Neural progenitor cell (in vitro differentiated cells): ENCODE results near the gene C2CD3. TPM values are rescaled to one million over a fixed set of nuclear protein-coding genes. Genes with fewer than 3 reads are reported as not detected.

Experiments used
- DNase-seq: peaks from one replicate; pipeline ENCODE4 v3.0.0-alpha.2; 2016; ENCODE audit warnings: low spot score
- H2AFZ ChIP-seq: fragments of 200-600 bp; sonication (generic); replicated peaks from 2 replicates; pipeline ENCODE4 v1.6.1; 2016; ENCODE audit warnings: antibody characterized with exemption
- H3F3A ChIP-seq: fragments of 200-600 bp; sonication (generic); 2 replicates; pipeline ENCODE4 v1.6.1; 2016; ENCODE audit warnings: antibody characterized with exemption, low read depth
- H3K27ac ChIP-seq: fragments of 200-600 bp; sonication (generic); 2 replicates; pipeline ENCODE4 v1.5.1; 2016; ENCODE audit warnings: mild to moderate bottlenecking
- H3K27me3 ChIP-seq: fragments of 200-600 bp; sonication (generic); 2 replicates; pipeline ENCODE4 v1.6.1; 2016; ENCODE audit warnings: mild to moderate bottlenecking, moderate library complexity
- H3K36me3 ChIP-seq: fragments of 200-600 bp; sonication (generic); 2 replicates; pipeline ENCODE4 v1.5.1; 2016
- H3K4me1 ChIP-seq: fragments of 200-600 bp; sonication (generic); 2 replicates; pipeline ENCODE4 v1.6.1; 2016; ENCODE audit warnings: mixed run types
- H3K4me2 ChIP-seq: fragments of 200-600 bp; sonication (generic); 2 replicates; pipeline ENCODE4 v1.6.1; 2016
- H3K4me3 ChIP-seq: fragments of 200-600 bp; sonication (generic); 2 replicates; pipeline ENCODE4 v1.5.1; 2016
- H3K79me2 ChIP-seq: fragments of 200-600 bp; sonication (generic); 2 replicates; pipeline ENCODE4 v1.6.1; 2016; ENCODE audit warnings: low read depth
- H3K9ac ChIP-seq: fragments of 200-600 bp; sonication (generic); 2 replicates; pipeline ENCODE4 v1.6.1; 2016
- H3K9me3 ChIP-seq: fragments of 200-600 bp; sonication (generic); 2 replicates; pipeline ENCODE4 v1.5.1; 2016; ENCODE audit warnings: low read depth
- H4K20me1 ChIP-seq: fragments of 200-600 bp; sonication (generic); 2 replicates; pipeline ENCODE4 v1.6.1; 2016; ENCODE audit warnings: low read depth
- H3K27ac Mint-ChIP-seq: 3 replicates; pipeline ENCODE4 v1.8.0; 2021; ENCODE audit warnings: mixed read lengths
- H3K27me3 Mint-ChIP-seq: 2 replicates; pipeline ENCODE4 v1.8.0; 2022; ENCODE audit warnings: low read depth, mild to moderate bottlenecking, inconsistent platforms, moderate library complexity, mixed read lengths; ENCODE audit not compliant: insufficient read depth
- H3K36me3 Mint-ChIP-seq: 3 replicates; pipeline ENCODE4 v1.8.0; 2021; ENCODE audit warnings: mixed read lengths
- H3K4me1 Mint-ChIP-seq: 3 replicates; pipeline ENCODE4 v1.8.0; 2021; ENCODE audit warnings: mixed read lengths
- H3K4me3 Mint-ChIP-seq: 3 replicates; pipeline ENCODE4 v1.8.0; 2021; ENCODE audit warnings: mild to moderate bottlenecking, moderate library complexity, mixed read lengths
- H3K9me3 Mint-ChIP-seq: 3 replicates; pipeline ENCODE4 v1.8.0; 2020; ENCODE audit warnings: mixed read lengths
- CTCF ChIP-seq: fragments of 200-600 bp; sonication (generic); IDR thresholded peaks from 2 replicates; pipeline ENCODE4 v1.5.1; 2017; ENCODE audit warnings: antibody characterized with exemption, mild to moderate bottlenecking
- EZH2 ChIP-seq: fragments of 200-600 bp; sonication (generic); IDR thresholded peaks from 2 replicates; pipeline ENCODE4 v1.6.1; 2017; ENCODE audit warnings: antibody characterized with exemption, mild to moderate bottlenecking, moderate library complexity
- EZH2phosphoT487 ChIP-seq: fragments of 200-600 bp; sonication (generic); IDR thresholded peaks from 2 replicates; pipeline ENCODE4 v1.6.1; 2017; ENCODE audit warnings: antibody characterized with exemption
- total RNA-seq: library from RNA; depleted of rRNA; stranded (reverse); fragments of >200 nt; gene quantifications from 2 replicates; pipeline ENCODE4 v1.2.3, GENCODE V29; 2015; ENCODE audit warnings: low replicate concordance

C2CD3 gene
- total RNA-seq, 1 donor from 2014 or later = 19.6 TPM

GRCh38 chr11:74004046-74004695 lies 166.6 kb downstream of the C2CD3 start:
- Histone ChIP-seq H3K79me2 (no peaks in the 10 kb centered on the region), H3K9ac (no peak overlapping the region), H3K36me3 (no peaks in the 10 kb centered on the region), H3K27me3 (no peaks in the 10 kb centered on the region), H3K4me2 (no peak overlapping the region), H2AFZ (no peak overlapping the region), H3K9me3 (no peaks in the 10 kb centered on the region), H3F3A (no peaks in the 10 kb centered on the region), H3K4me3 (no peak overlapping the region), H4K20me1 (no peaks in the 10 kb centered on the region), H3K27ac (no peak overlapping the region), H3K4me1 (no peaks in the 10 kb centered on the region)
- DNase-seq = no peak
- peaks cover 7% of the 10 kb centered on the region for H3K27me3 Mint-ChIP-seq
- no peak overlapping the region for H3K27ac Mint-ChIP-seq
- H3K4me3 Mint-ChIP-seq = no peak overlapping the region
- peaks cover 9% of the 10 kb centered on the region for H3K36me3 Mint-ChIP-seq
- H3K9me3 Mint-ChIP-seq = no peaks in the 10 kb centered on the region
- no peak for TF ChIP-seq EZH2
- TF ChIP-seq EZH2phosphoT487 = no peak
- TF ChIP-seq CTCF = no peak
- H3K4me1 Mint-ChIP-seq = peaks cover 2% of the 10 kb centered on the region

GRCh38 chr11:74002832-74003231 lies 168.0 kb downstream of the C2CD3 start:
- no peaks in the 10 kb centered on the region for H3K79me2 ChIP-seq
- peaks cover 4% of the 10 kb centered on the region for H3K27me3 Mint-ChIP-seq
- no peak for TF ChIP-seq CTCF
- no peak for TF ChIP-seq EZH2phosphoT487
- no peak for TF ChIP-seq EZH2
- H4K20me1 ChIP-seq = no peaks in the 10 kb centered on the region
- H2AFZ ChIP-seq = no peak overlapping the region
- H3K4me2 ChIP-seq = no peak overlapping the region
- no peak overlapping the region for H3K9ac ChIP-seq
- peaks cover 2% of the 10 kb centered on the region for H3K4me1 Mint-ChIP-seq
- H3K4me1 ChIP-seq = no peaks in the 10 kb centered on the region
- H3K27ac ChIP-seq = no peak overlapping the region
- DNase-seq = no peak
- no peaks in the 10 kb centered on the region for H3F3A ChIP-seq
- H3K27ac Mint-ChIP-seq = no peak overlapping the region
- H3K9me3 Mint-ChIP-seq = no peaks in the 10 kb centered on the region
- H3K36me3 Mint-ChIP-seq = peaks cover 9% of the 10 kb centered on the region
- no peaks in the 10 kb centered on the region for H3K27me3 ChIP-seq
- no peak overlapping the region for H3K4me3 Mint-ChIP-seq
- no peak overlapping the region for H3K4me3 ChIP-seq
- no peaks in the 10 kb centered on the region for H3K36me3 ChIP-seq
- no peaks in the 10 kb centered on the region for H3K9me3 ChIP-seq

- Histone ChIP-seq H3K27ac (no peak overlapping the region), H4K20me1 (no peaks in the 10 kb centered on the region), H3K9ac (no peak overlapping the region), H3K4me2 (no peak overlapping the region), H2AFZ (no peak overlapping the region), H3K4me1 (no peaks in the 10 kb centered on the region), H3K79me2 (no peaks in the 10 kb centered on the region), H3K4me3 (no peak overlapping the region), H3K36me3 (no peaks in the 10 kb centered on the region), H3F3A (no peaks in the 10 kb centered on the region), H3K27me3 (no peaks in the 10 kb centered on the region), H3K9me3 (no peaks in the 10 kb centered on the region)
- Mint-ChIP-seq H3K27ac (no peak overlapping the region), H3K27me3 (peaks cover 4% of the 10 kb centered on the region), H3K4me1 (peaks cover 2% of the 10 kb centered on the region), H3K36me3 (peaks cover 9% of the 10 kb centered on the region), H3K9me3 (no peaks in the 10 kb centered on the region), H3K4me3 (no peak overlapping the region)
- TF ChIP-seq CTCF (no peak), EZH2phosphoT487 (no peak), EZH2 (no peak)
- no peak for DNase-seq
Observed at GRCh38 chr11:74001822-74002286, 168.9 kb downstream of the C2CD3 start.
